Metanephros (tissue), 1 donor: Measurements from ENCODE around the gene ZIK1. TPM values are rescaled to one million over a fixed set of nuclear protein-coding genes. Genes with fewer than 3 reads are reported as not detected.

ENCODE experiments used
- total RNA-seq: library from RNA; depleted of rRNA; stranded (reverse); fragments of >200 nt; gene quantifications from one replicate; pipeline ENCODE4 v1.2.3, GENCODE V29; 2014

ZIK1 gene
- 18.9 TPM for total RNA-seq

GRCh38 chr19:57583521-57584416 is at the start of gene ZIK1:
TSS of gene ZIK1 (plus strand) at chr19:57584145. CDS start at chr19:57584357, 212 bp downstream.

GRCh38 chr19:57559404-57560025 is 24.4 kb upstream of the ZIK1 start, which contains the start of gene ZNF550:
TSS of gene ZNF550 (minus strand) at chr19:57559863. CDS start at chr19:57559682, 181 bp downstream.

DNA sequence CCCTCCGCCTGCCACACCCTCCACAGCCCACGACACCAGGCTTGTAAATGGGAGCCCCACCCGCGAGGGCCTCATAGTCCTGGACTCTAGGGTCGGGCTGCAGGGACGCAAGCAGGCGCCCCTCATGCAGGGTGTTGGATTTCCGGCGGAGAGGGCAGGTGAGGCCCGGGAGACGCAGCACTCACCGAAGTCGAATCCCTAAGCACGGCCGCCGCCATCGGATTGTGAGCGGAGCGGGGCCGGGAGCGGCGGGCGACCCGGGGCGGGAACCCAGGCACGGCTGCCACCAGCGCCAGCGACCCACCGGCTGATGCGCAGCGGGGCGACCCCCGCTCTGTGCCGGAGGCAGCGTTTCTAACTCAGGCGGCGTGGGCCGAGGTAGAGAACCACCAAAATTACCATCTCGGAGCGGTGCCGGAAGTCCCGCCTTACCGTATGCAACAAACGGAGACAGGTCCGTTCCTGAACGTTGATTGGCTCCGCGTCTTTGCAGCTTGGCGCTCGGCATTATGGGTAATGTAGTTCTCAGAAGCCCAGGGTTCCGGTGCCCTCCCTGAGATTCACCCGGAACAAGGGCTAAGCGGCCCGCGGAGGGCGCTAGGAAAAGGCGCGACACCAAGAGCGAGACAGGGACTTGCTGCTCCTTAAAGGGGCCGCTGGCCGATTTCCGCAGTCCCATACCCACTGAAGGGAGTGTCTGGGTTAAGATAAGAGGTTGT is 5.3 kb upstream of the ZIK1 start, which contains the start of gene ZNF416:
ZNF416 (minus strand) TSS at position 425 of the 719 bp plus-strand sequence; CDS start at position 218, 207 bp downstream.

DNA sequence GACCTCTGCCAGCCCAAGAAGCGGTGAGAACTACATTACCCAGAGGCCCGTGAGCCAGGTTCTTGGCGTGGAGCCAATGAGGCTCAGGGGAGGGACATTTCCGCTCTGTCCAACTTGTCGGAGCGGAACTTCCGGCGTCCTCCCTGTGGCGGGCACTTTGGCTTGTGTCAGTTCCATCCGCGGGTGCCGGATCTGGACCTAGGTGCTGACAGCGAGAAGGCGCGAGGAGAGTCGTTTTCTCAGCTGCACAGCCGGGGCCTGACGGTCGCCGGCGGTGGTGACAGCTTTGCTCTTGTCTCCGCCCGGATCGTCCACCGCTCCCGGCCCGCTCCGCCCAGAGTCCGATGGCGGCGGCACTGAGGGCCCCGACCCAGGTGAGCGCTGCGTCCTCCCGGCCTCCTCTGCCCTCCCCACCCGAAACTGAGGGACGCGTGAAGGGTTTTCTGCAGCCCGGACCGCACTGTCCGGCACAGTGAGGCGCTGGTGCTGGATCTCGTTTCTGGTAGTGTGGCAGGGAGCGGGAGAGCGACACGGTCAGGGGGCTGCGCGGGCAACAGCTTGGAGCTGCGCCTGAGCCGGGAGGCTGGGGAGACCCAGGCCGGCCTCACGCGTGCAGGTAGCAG is 15.9 kb downstream of the ZIK1 start, which contains the start of gene ZNF530:
ZNF530 (plus strand) TSS at position 125 of the 623 bp plus-strand sequence. CDS start 4,461 bp downstream, outside the sequence.

GRCh38 chr19:57613941-57614743 is 30.2 kb downstream of the ZIK1 start, which contains the start of gene ZNF134:
TSS of gene ZNF134 (plus strand) at chr19:57614242. CDS start at chr19:57619469, 5,227 bp downstream.

GRCh38 chr19:57632987-57633831 is 49.3 kb downstream of the ZIK1 start, which contains the start of gene ZNF211:
TSS of gene ZNF211 (plus strand) at chr19:57633168. CDS start at chr19:57633347, 179 bp downstream.

Other genes starting within 250 kb of the ZIK1 start
- 13.6 TPM for gene ZNF304, start 232.9 kb upstream of the ZIK1 start, total RNA-seq
- gene TRAPPC2B, start 220.6 kb upstream of the ZIK1 start, total RNA-seq = 17.0 TPM
- 5.5 TPM for gene ZNF547, start 220.6 kb upstream of the ZIK1 start, total RNA-seq
- 37.1 TPM for gene ZNF548, start 194.3 kb upstream of the ZIK1 start, total RNA-seq
- 29.5 TPM for gene ZNF17, start 173.0 kb upstream of the ZIK1 start, total RNA-seq
- 23.0 TPM for gene ZNF749, start 148.8 kb upstream of the ZIK1 start, total RNA-seq
- 1.8 TPM for gene VN1R1, start 127.0 kb upstream of the ZIK1 start, total RNA-seq
- gene ZNF772, start 106.6 kb upstream of the ZIK1 start, total RNA-seq = 32.7 TPM
- 17.0 TPM for gene ZNF419, start 96.4 kb upstream of the ZIK1 start, total RNA-seq
- gene ZNF773, start 84.2 kb upstream of the ZIK1 start, total RNA-seq = 15.8 TPM
- 12.1 TPM for gene ZNF549, start 56.8 kb upstream of the ZIK1 start, total RNA-seq
- 14.8 TPM for gene ZNF550, start 24.3 kb upstream of the ZIK1 start, total RNA-seq
- 6.8 TPM for gene ZNF416, start 5.2 kb upstream of the ZIK1 start, total RNA-seq
- gene ZNF530, start 15.7 kb downstream of the ZIK1 start, total RNA-seq = 6.2 TPM
- 30.1 TPM for gene ZNF134, start 30.1 kb downstream of the ZIK1 start, total RNA-seq
- gene ZNF211, start 49.0 kb downstream of the ZIK1 start, total RNA-seq = 25.0 TPM
- gene ZSCAN4, start 84.8 kb downstream of the ZIK1 start, total RNA-seq = not detected
- 17.5 TPM for gene ZNF551, start 97.8 kb downstream of the ZIK1 start, total RNA-seq
- 24.1 TPM for gene ZNF154, start 125.1 kb downstream of the ZIK1 start, total RNA-seq
- 13.9 TPM for gene ZNF671, start 143.5 kb downstream of the ZIK1 start, total RNA-seq
- 47.7 TPM for gene ZNF776, start 162.7 kb downstream of the ZIK1 start, total RNA-seq
- gene ZNF586, start 185.5 kb downstream of the ZIK1 start, total RNA-seq = 33.7 TPM
- 20.0 TPM for gene ZNF552, start 230.8 kb downstream of the ZIK1 start, total RNA-seq
- 18.5 TPM for gene ZNF587B, start 246.2 kb downstream of the ZIK1 start, total RNA-seq